ENCODE results near the gene MYH11.

GRCh38 chr16:15857724-15858560 lies 1.1 kb upstream of the MYH11 start:
- TF ChIP-seq CTCF (conservative IDR thresholded peaks at IDR 0.05 in 1 of 2, IDR thresholded peaks at IDR 0.05 in 1 of 2; ENCODE audit: extremely low read depth in 1 of 2, insufficient read depth in 1 of 2, low read depth in 1 of 2, low read length in 2 of 2) (no peak), EZH2 (IDR thresholded peaks at IDR 0.05; ENCODE audit: borderline replicate concordance, low read length) (peak; percentile 66)

Measured in mammary epithelial cell (primary cell).